Measurements from ENCODE around the gene HOXA4. TPM values are rescaled to one million over a fixed set of nuclear protein-coding genes. Genes with fewer than 3 reads are reported as not detected.

HOXA4 gene
- total and polyA plus RNA-seq, 9 donors: 3.2 to 26.2 (median 22.6) TPM

DNA sequence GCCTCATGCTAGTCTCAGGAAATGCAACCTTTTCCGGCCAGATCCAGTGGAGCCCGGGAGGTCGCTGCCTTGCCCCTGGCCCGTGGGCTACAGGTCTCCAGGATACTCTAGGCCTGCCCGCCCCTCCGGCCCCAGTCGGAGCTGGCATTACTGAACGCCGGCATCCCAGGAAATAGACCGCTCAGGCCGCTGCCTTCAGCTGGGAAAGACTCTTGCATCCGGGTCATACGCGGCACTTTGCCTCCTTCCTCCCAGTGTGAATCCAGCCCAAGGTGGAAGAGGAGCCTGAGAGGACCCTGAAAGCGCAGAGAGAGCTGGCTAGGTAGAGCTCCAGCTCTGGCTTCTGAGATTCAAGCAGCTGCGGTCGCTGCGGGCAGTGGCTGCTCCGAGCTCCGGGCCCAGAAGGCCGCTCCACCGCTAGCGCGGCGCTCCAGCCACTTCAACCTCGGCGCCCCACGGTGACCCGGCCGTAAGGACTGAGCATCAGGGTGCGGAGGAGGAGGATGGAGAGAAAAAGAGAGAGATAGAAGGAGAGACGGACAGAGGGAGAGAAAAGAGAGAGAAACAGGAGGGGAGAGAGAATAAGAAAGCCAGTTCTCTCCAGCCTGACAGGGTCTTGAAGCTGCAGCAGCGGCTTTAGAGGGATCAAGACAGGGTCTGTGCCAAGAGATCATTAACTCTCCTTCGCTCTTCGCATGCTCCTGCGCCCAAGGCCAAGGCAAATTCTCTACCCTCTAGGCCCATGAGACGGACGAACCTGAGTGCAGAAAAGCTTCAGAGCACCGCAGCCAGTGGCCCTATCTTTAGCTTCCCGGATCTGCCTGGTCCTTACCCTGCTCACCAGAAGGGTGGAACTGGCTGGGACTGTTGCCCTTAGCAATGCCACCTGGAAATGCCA lies 45.3 kb upstream of the HOXA4 start:
- peak overlapping the region; percentile 96 for H3K27ac ChIP-seq (ENCODE audit: low read length)

DNA sequence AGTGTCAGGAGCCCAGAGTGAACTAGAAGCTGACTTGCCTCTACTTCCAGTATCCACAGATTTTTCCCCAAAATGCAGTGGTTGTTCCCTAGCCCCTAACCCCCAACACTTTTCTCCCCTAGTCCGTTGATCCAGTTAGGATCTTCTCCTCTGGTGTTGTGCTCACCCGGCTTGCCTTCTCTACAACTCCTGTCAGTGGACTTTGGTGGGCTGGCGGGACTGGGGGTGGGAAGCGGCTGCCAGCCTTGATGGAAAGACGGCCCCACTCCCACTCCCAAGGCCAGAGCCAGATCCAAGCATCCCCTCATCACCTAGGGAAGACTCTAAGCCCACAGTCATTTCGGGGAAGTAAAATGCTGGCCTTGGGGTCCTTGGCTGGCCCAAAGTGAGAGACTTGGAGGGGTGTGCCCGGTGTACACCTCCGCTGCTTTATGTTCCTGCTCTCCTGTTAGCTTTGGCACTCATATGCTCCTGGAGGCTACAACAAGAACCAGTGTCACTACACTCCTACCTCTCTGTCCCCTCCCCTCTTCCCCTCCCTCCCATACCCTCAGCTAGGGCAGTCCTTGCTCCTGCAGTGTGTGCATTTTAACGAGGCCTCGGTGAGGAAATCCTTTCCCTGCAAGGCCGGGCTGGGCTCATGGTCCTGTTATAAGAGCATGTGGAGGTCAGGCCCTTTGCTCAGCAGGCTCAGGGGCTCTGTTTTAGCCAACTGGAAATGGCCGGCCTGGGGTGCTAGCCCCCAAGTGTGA lies 44.5 kb upstream of the HOXA4 start:
- Histone ChIP-seq H3K4me1 (ENCODE audit: control insufficient read depth, insufficient read depth, low read length) (peaks cover 61% of the 10 kb centered on the region), H3K27ac (ENCODE audit: low read length) (peak overlapping the region; percentile 96), H3K27me3 (ENCODE audit: control insufficient read depth, insufficient read depth, low read length) (peaks cover 64% of the 10 kb centered on the region), H3K9me3 (replicated peaks; ENCODE audit: control insufficient read depth, low read depth, low read length) (no peaks in the 10 kb centered on the region), H3K36me3 (ENCODE audit: control insufficient read depth, insufficient read depth, low read length) (peaks cover 12% of the 10 kb centered on the region), H3K4me3 (ENCODE audit: low read length) (peak overlapping the region; percentile 72)
- WGBS (ENCODE audit: insufficient coverage): 19% methylated on average over 5 of the region's 12 CpGs
- peak; percentile 76 for DNase-seq

More for the DNA sequence above, 45.3 kb upstream of the HOXA4 start:
- DNase-seq: peak; percentile 74
- 19% methylated on average over 38 of the region's 40 CpGs for WGBS (ENCODE audit: insufficient coverage)
- peaks cover 12% of the 10 kb centered on the region for H3K36me3 ChIP-seq (ENCODE audit: control insufficient read depth, insufficient read depth, low read length)
- peaks cover 67% of the 10 kb centered on the region for H3K4me1 ChIP-seq (ENCODE audit: control insufficient read depth, insufficient read depth, low read length)
- H3K4me3 ChIP-seq (ENCODE audit: low read length): peak overlapping the region; percentile 44
- H3K27me3 ChIP-seq (ENCODE audit: control insufficient read depth, insufficient read depth, low read length): peaks cover 69% of the 10 kb centered on the region
- H3K9me3 ChIP-seq (replicated peaks; ENCODE audit: control insufficient read depth, low read depth, low read length): no peaks in the 10 kb centered on the region

- Histone ChIP-seq H3K9me3 (replicated peaks; ENCODE audit: control insufficient read depth, low read depth, low read length) (no peaks in the 10 kb centered on the region), H3K4me1 (ENCODE audit: control insufficient read depth, insufficient read depth, low read length) (peaks cover 63% of the 10 kb centered on the region), H3K36me3 (ENCODE audit: control insufficient read depth, insufficient read depth, low read length) (peaks cover 13% of the 10 kb centered on the region), H3K27me3 (ENCODE audit: control insufficient read depth, insufficient read depth, low read length) (peaks cover 64% of the 10 kb centered on the region), H3K27ac (ENCODE audit: low read length) (peak within 1 kb of the TSS; percentile 98), H3K4me3 (ENCODE audit: low read length) (peak within 1 kb of the TSS; percentile 72)
- peak; percentile 93 for DNase-seq
- 4% methylated on average over 77 of the region's 82 CpGs for WGBS (ENCODE audit: insufficient coverage)
Observed at GRCh38 chr7:27173956-27174873, 43.7 kb upstream of the HOXA4 start, which contains the start of gene HOXA10. Gene HOXA10 (minus strand): TSS chr7:27174320. CDS start chr7:27174306, 14 bp downstream.

DNA sequence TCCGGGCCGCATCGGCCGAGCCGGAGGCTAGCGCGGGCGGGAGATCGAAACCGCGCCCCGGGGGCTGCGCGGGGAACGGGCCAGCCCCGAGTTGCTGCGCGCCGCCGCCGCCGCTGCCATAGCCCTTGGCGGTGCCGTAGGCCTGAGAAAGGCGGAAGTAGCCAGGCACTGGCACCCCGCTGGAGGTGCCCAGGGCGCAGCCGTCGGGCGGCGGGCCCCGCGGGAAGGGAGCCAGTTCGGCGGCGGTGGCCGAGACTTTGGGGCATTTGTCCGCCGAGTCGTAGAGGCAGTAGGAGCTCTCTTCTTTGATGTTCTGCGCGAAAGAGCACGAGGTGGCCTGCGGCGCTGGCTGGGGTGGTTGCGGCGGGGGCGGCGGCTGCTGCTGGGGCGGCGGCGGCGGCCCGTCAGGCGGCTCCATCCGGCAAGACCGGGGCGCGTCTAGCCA lies 43.0 kb upstream of the HOXA4 start:
- H3K4me1 ChIP-seq (ENCODE audit: control insufficient read depth, insufficient read depth, low read length): peaks cover 66% of the 10 kb centered on the region
- peak overlapping the region; percentile 96 for H3K27ac ChIP-seq (ENCODE audit: low read length)
- no peaks in the 10 kb centered on the region for H3K9me3 ChIP-seq (replicated peaks; ENCODE audit: control insufficient read depth, low read depth, low read length)
- peak overlapping the region; percentile 72 for H3K4me3 ChIP-seq (ENCODE audit: low read length)
- under 1% methylated on average over 59 of the region's 59 CpGs for WGBS (ENCODE audit: insufficient coverage)
- peaks cover 69% of the 10 kb centered on the region for H3K27me3 ChIP-seq (ENCODE audit: control insufficient read depth, insufficient read depth, low read length)
- no peak for DNase-seq
- peaks cover 15% of the 10 kb centered on the region for H3K36me3 ChIP-seq (ENCODE audit: control insufficient read depth, insufficient read depth, low read length)

- Histone ChIP-seq H3K9me3 (replicated peaks; ENCODE audit: control insufficient read depth, low read depth, low read length) (no peaks in the 10 kb centered on the region), H3K4me1 (ENCODE audit: control insufficient read depth, insufficient read depth, low read length) (peaks cover 66% of the 10 kb centered on the region), H3K36me3 (ENCODE audit: control insufficient read depth, insufficient read depth, low read length) (peaks cover 15% of the 10 kb centered on the region), H3K27ac (ENCODE audit: low read length) (peak overlapping the region; percentile 98), H3K27me3 (ENCODE audit: control insufficient read depth, insufficient read depth, low read length) (peaks cover 74% of the 10 kb centered on the region), H3K4me3 (ENCODE audit: low read length) (peak overlapping the region; percentile 72)
- 1% methylated on average over 57 of the region's 58 CpGs for WGBS (ENCODE audit: insufficient coverage)
- DNase-seq: peak; percentile 87
Observed at GRCh38 chr7:27172823-27173510, 42.4 kb upstream of the HOXA4 start.

DNA sequence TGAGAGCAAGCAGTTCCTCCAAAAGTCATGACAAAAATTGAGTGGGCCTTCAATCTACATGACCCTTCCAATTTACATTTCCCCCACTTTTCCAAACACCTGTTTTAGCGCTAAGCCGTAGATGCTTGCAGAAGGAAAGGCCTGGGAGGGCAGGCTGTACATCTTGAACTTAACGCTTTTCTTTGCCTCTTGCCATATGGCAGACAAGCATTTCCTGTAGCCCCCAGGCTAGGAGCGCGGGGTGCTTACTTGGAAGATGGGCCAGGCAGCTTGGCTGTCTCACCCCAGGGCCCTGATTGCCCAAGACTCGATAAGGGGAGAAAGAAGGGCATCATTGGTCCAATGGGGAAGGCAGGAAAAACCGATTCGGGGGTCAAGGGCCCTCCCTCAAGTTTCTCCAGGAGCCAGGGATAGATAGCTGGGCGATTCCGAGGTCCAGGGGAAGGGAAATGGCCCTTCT lies 41.8 kb upstream of the HOXA4 start:
- no peaks in the 10 kb centered on the region for H3K9me3 ChIP-seq (replicated peaks; ENCODE audit: control insufficient read depth, low read depth, low read length)
- peak overlapping the region; percentile 72 for H3K4me3 ChIP-seq (ENCODE audit: low read length)
- peaks cover 15% of the 10 kb centered on the region for H3K36me3 ChIP-seq (ENCODE audit: control insufficient read depth, insufficient read depth, low read length)
- H3K4me1 ChIP-seq (ENCODE audit: control insufficient read depth, insufficient read depth, low read length): peaks cover 65% of the 10 kb centered on the region
- no peak for DNase-seq
- WGBS (ENCODE audit: insufficient coverage): 4% methylated on average over 9 of the region's 10 CpGs
- peak overlapping the region; percentile 98 for H3K27ac ChIP-seq (ENCODE audit: low read length)
- peaks cover 76% of the 10 kb centered on the region for H3K27me3 ChIP-seq (ENCODE audit: control insufficient read depth, insufficient read depth, low read length)

DNA sequence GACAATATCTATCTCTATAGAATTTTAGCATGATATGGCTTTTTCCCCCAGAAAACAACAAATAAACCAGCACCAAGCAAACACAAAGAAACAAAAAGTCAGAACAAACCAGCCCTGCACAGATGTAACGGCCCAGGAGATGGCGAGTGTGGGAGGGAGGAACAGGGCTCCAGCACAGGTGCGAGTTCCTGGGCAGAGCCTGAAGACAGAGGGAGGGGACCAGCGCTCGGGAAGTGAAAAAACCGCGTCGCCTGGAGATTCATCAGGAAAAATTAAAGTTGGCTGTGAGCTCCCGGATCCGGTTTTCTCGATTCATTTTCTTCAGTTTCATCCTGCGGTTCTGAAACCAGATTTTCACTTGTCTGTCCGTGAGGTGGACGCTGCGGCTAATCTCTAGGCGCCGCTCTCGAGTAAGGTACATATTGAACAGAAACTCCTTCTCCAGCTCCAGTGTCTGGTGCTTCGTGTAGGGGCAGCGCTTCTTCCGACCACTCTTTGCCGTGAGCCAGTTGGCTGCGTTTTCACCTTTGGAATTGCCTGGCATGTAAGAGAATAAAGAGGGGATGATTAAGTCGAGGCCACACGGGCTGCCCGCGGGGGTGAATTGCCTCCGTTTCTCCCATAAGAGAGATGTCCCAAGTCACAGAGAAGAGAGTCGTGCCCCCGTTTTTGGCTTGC lies 41.2 kb upstream of the HOXA4 start:
- Histone ChIP-seq H3K27ac (ENCODE audit: low read length) (peak overlapping the region; percentile 98), H3K4me3 (ENCODE audit: low read length) (peak overlapping the region; percentile 72), H3K36me3 (ENCODE audit: control insufficient read depth, insufficient read depth, low read length) (peaks cover 15% of the 10 kb centered on the region), H3K27me3 (ENCODE audit: control insufficient read depth, insufficient read depth, low read length) (peaks cover 76% of the 10 kb centered on the region), H3K4me1 (ENCODE audit: control insufficient read depth, insufficient read depth, low read length) (peaks cover 65% of the 10 kb centered on the region), H3K9me3 (replicated peaks; ENCODE audit: control insufficient read depth, low read depth, low read length) (no peaks in the 10 kb centered on the region)
- WGBS (ENCODE audit: insufficient coverage): 4% methylated on average over 25 of the region's 30 CpGs
- DNase-seq: peak; percentile 70

DNA sequence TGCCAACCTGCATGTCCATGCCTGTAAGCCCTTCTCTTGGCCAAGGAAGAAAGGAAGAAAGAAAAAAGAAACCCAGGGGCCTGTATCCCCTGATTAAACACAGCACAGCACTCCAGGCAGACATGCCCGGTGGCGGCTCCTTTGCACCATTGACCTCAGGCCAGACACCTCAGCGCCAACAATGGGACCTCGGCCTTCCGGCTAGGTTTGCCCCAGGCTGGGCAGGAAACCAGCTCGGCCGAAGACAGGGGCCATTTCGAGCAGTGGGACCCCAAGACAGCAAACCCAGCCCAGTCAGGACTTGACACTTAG lies 40.7 kb upstream of the HOXA4 start:
- WGBS (ENCODE audit: insufficient coverage): 5% methylated on average over 6 of the region's 8 CpGs
- Histone ChIP-seq H3K27me3 (ENCODE audit: control insufficient read depth, insufficient read depth, low read length) (peaks cover 78% of the 10 kb centered on the region), H3K27ac (ENCODE audit: low read length) (peak overlapping the region; percentile 98), H3K36me3 (ENCODE audit: control insufficient read depth, insufficient read depth, low read length) (peaks cover 15% of the 10 kb centered on the region), H3K4me1 (ENCODE audit: control insufficient read depth, insufficient read depth, low read length) (peaks cover 66% of the 10 kb centered on the region), H3K4me3 (ENCODE audit: low read length) (peak overlapping the region; percentile 72), H3K9me3 (replicated peaks; ENCODE audit: control insufficient read depth, low read depth, low read length) (no peaks in the 10 kb centered on the region)
- DNase-seq: no peak
